ENCODE results near the gene MCC. TPM values are rescaled to one million over a fixed set of nuclear protein-coding genes. Genes with fewer than 3 reads are reported as not detected.

The MCC gene
- total RNA-seq, 2 donors from 2014 or later, result 164 to 187 TPM

- 100% methylated on average over 3 of the region's 3 CpGs; no CpG with 5 or more reads in 1 of the 2 experiments for WGBS, 2 experiments (ENCODE audit: insufficient coverage in 1 of 2, insufficient read length in 1 of 2)
- H3K9me3 ChIP-seq (ENCODE audit: control insufficient read depth, low read length), result no peaks in the 10 kb centered on the region
- H3K27ac Mint-ChIP-seq, result no peak overlapping the region
- no peak overlapping the region for H3K9ac ChIP-seq (ENCODE audit: extremely low read depth, low read length, poor library complexity, severe bottlenecking)
- no peak overlapping the region for H3K27ac ChIP-seq (ENCODE audit: low read depth, low read length)
- H3K36me3 ChIP-seq (ENCODE audit: control insufficient read depth, insufficient read depth, low read length), result peaks cover 23% of the 10 kb centered on the region
- H3K9me3 Mint-ChIP-seq, result no peaks in the 10 kb centered on the region
- H3K36me3 Mint-ChIP-seq (ENCODE audit: low read depth), result peaks cover 4% of the 10 kb centered on the region
- no peaks in the 10 kb centered on the region for H3K27me3 ChIP-seq (ENCODE audit: control insufficient read depth, insufficient read depth, low read length, poor library complexity, severe bottlenecking)
- peaks cover 30% of the 10 kb centered on the region for H3K4me1 ChIP-seq (ENCODE audit: control insufficient read depth, insufficient read depth, low read length)
- no peaks in the 10 kb centered on the region for H3K27me3 Mint-ChIP-seq (ENCODE audit: insufficient read depth)
- H3K4me3 ChIP-seq (ENCODE audit: low read length), result no peak overlapping the region
- no peak overlapping the region for H3K4me3 Mint-ChIP-seq
- TF ChIP-seq, protein P1, sequence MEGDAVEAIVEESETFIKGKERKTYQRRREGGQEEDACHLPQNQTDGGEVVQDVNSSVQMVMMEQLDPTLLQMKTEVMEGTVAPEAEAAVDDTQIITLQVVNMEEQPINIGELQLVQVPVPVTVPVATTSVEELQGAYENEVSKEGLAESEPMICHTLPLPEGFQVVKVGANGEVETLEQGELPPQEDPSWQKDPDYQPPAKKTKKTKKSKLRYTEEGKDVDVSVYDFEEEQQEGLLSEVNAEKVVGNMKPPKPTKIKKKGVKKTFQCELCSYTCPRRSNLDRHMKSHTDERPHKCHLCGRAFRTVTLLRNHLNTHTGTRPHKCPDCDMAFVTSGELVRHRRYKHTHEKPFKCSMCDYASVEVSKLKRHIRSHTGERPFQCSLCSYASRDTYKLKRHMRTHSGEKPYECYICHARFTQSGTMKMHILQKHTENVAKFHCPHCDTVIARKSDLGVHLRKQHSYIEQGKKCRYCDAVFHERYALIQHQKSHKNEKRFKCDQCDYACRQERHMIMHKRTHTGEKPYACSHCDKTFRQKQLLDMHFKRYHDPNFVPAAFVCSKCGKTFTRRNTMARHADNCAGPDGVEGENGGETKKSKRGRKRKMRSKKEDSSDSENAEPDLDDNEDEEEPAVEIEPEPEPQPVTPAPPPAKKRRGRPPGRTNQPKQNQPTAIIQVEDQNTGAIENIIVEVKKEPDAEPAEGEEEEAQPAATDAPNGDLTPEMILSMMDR (conservative IDR thresholded peaks at IDR 0.05), result no peak
- DNase-seq, result no peak
- H3K4me1 Mint-ChIP-seq, result peaks cover 74% of the 10 kb centered on the region
These were observed 247.1 kb downstream of the MCC start for GRCh38 chr5:113240951-113241726.

- Histone ChIP-seq H3K9ac (ENCODE audit: extremely low read depth, low read length, poor library complexity, severe bottlenecking) (no peak overlapping the region), H3K4me1 (ENCODE audit: control insufficient read depth, insufficient read depth, low read length) (peaks cover 29% of the 10 kb centered on the region), H3K4me3 (ENCODE audit: low read length) (no peak overlapping the region), H3K9me3 (ENCODE audit: control insufficient read depth, low read length) (no peaks in the 10 kb centered on the region), H3K27ac (ENCODE audit: low read depth, low read length) (no peak overlapping the region), H3K36me3 (ENCODE audit: control insufficient read depth, insufficient read depth, low read length) (peaks cover 33% of the 10 kb centered on the region), H3K27me3 (ENCODE audit: control insufficient read depth, insufficient read depth, low read length, poor library complexity, severe bottlenecking) (no peaks in the 10 kb centered on the region)
- peaks cover 4% of the 10 kb centered on the region for H3K36me3 Mint-ChIP-seq (ENCODE audit: low read depth)
- H3K4me3 Mint-ChIP-seq, result no peak overlapping the region
- no peak for DNase-seq
- no peak overlapping the region for H3K27ac Mint-ChIP-seq
- no peaks in the 10 kb centered on the region for H3K27me3 Mint-ChIP-seq (ENCODE audit: insufficient read depth)
- WGBS, 2 experiments (ENCODE audit: insufficient coverage in 1 of 2, insufficient read length in 1 of 2), result 98% methylated on average over 3 of the region's 4 CpGs; no CpG with 5 or more reads in 1 of the 2 experiments
- H3K4me1 Mint-ChIP-seq, result peaks cover 75% of the 10 kb centered on the region
- TF ChIP-seq, protein P1 (conservative IDR thresholded peaks at IDR 0.05), result no peak
- no peaks in the 10 kb centered on the region for H3K9me3 Mint-ChIP-seq
These were observed 248.2 kb downstream of the MCC start for GRCh38 chr5:113240032-113240431.

- no peak overlapping the region for H3K27ac ChIP-seq (ENCODE audit: low read depth, low read length)
- H3K9me3 ChIP-seq (ENCODE audit: control insufficient read depth, low read length), result no peaks in the 10 kb centered on the region
- H3K4me3 ChIP-seq (ENCODE audit: low read length), result no peak overlapping the region
- H3K9ac ChIP-seq (ENCODE audit: extremely low read depth, low read length, poor library complexity, severe bottlenecking), result no peak overlapping the region
- H3K4me3 Mint-ChIP-seq, result no peak overlapping the region
- peaks cover 2% of the 10 kb centered on the region for H3K36me3 Mint-ChIP-seq (ENCODE audit: low read depth)
- peaks cover 24% of the 10 kb centered on the region for H3K4me1 ChIP-seq (ENCODE audit: control insufficient read depth, insufficient read depth, low read length)
- TF ChIP-seq, protein P1 (conservative IDR thresholded peaks at IDR 0.05), result no peak
- H3K36me3 ChIP-seq (ENCODE audit: control insufficient read depth, insufficient read depth, low read length), result peaks cover 22% of the 10 kb centered on the region
- H3K27me3 ChIP-seq (ENCODE audit: control insufficient read depth, insufficient read depth, low read length, poor library complexity, severe bottlenecking), result no peaks in the 10 kb centered on the region
- no peaks in the 10 kb centered on the region for H3K27me3 Mint-ChIP-seq (ENCODE audit: insufficient read depth)
- peaks cover 77% of the 10 kb centered on the region for H3K4me1 Mint-ChIP-seq
- peak overlapping the region; percentile 65 for H3K27ac Mint-ChIP-seq
- H3K9me3 Mint-ChIP-seq, result no peaks in the 10 kb centered on the region
- no peak for DNase-seq
These were observed 250.4 kb downstream of the MCC start for GRCh38 chr5:113237893-113238292.
